Measurements from ENCODE around the gene MICALL2.

GRCh38 chr7:1476859-1477258, 17.6 kb upstream of the MICALL2 start:
- TF ChIP-seq EZH2 (IDR thresholded peaks at IDR 0.05), result no peak
- no peak for TF ChIP-seq POLR2AphosphoS5 (IDR thresholded peaks at IDR 0.05; ENCODE audit: borderline replicate concordance, low read depth, low read length)

Measured in SK-N-MC (cell line).